Astrocyte of the cerebellum (primary cell): ENCODE results near the gene SLC2A4.

ENCODE experiments used
- DNase-seq: peaks from one replicate; pipeline ENCODE4 v3.0.0-alpha.2; 2011; ENCODE audit warnings: low read depth
- H3K4me3 ChIP-seq: 2 replicates; pipeline ENCODE4 v1.5.1; 2011; ENCODE audit warnings: mild to moderate bottlenecking, low read depth, low read length, moderate library complexity
- in situ Hi-C: cut with HindIII; loops from 2 replicates; pipeline ENCODE4 v1.10.0; 2017; ENCODE audit warnings: low sequenced_read_pairs
- TF ChIP-seq, protein P1 (sequence below): IDR thresholded peaks from 2 replicates; pipeline ENCODE4 v1.5.1; 2012; ENCODE audit warnings: low read length, low read depth, moderate library complexity, mild to moderate bottlenecking; ENCODE audit errors: missing control alignments

SLC2A4 gene

GRCh38 chr17:7281074-7281952 lies at the start of gene SLC2A4:
Gene SLC2A4 (plus strand): TSS chr17:7281718. CDS start chr17:7281935, 217 bp downstream.
- DNase-seq: peak; percentile 67
- peak within 1 kb of the TSS; percentile 31 for H3K4me3 ChIP-seq
- in situ Hi-C loops: no loop called here
- TF ChIP-seq, protein P1, sequence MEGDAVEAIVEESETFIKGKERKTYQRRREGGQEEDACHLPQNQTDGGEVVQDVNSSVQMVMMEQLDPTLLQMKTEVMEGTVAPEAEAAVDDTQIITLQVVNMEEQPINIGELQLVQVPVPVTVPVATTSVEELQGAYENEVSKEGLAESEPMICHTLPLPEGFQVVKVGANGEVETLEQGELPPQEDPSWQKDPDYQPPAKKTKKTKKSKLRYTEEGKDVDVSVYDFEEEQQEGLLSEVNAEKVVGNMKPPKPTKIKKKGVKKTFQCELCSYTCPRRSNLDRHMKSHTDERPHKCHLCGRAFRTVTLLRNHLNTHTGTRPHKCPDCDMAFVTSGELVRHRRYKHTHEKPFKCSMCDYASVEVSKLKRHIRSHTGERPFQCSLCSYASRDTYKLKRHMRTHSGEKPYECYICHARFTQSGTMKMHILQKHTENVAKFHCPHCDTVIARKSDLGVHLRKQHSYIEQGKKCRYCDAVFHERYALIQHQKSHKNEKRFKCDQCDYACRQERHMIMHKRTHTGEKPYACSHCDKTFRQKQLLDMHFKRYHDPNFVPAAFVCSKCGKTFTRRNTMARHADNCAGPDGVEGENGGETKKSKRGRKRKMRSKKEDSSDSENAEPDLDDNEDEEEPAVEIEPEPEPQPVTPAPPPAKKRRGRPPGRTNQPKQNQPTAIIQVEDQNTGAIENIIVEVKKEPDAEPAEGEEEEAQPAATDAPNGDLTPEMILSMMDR: no peak

DNA sequence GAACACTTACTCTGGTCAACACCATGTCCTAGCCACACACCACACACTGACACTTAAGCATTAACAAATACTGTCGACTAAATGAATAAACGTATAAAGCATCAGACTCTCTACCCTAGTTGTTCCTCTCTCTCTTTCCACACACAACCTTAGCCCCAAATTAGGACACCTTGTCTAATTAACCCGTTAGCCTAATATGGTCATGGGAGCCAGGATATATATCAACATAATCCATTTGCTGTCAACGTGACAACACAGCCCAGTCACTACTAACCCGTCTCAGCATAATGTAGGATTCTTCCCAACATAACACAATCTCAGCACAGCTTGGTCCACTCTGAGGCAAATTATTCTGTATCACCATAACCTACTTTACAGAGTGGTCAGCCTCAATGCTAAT lies 49.4 kb upstream of the SLC2A4 start:
- TF ChIP-seq, protein P1: no peak
- DNase-seq: no peak
- in situ Hi-C loops: no loop called here
- H3K4me3 ChIP-seq: peak overlapping the region; percentile 87

DNA sequence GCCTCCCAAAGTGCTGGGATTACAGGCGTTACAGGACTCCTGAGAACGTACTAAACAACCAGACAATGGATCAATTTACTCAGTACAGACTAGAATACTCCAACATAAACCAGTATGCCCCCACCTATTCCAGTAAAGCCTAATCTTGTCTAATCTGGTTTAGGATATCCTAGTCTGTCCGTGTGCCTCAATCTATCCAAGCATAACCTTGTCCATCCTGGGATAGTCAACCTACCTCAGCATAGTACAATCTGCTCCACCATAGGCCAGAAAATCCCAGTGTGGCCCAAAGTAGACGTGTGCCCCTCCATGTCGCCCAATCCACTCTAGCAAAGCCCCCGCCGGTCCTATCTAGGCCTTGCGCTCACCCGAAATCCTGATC lies 47.8 kb upstream of the SLC2A4 start:
- peak overlapping the region; percentile 87 for H3K4me3 ChIP-seq
- in situ Hi-C loops: no loop called here
- TF ChIP-seq, protein P1: no peak
- DNase-seq: no peak

GRCh38 chr17:7234083-7234951 lies 47.2 kb upstream of the SLC2A4 start, which contains the start of gene DVL2:
Gene DVL2 (minus strand): TSS chr17:7234517. CDS start chr17:7234262, 255 bp downstream.
- DNase-seq: peak; percentile 83
- in situ Hi-C loops: no loop called here
- TF ChIP-seq, protein P1: no peak
- peak within 1 kb of the TSS; percentile 87 for H3K4me3 ChIP-seq

GRCh38 chr17:7235693-7236665 lies 45.5 kb upstream of the SLC2A4 start:
- DNase-seq: no peak
- H3K4me3 ChIP-seq: no peak overlapping the region
- in situ Hi-C loops: no loop called here
- TF ChIP-seq, protein P1: no peak
